ENCODE measurements around the gene SELENOT.
A peak's percentile ranks its signal among the peaks of the same experiment; 100 is the strongest.

SELENOT gene

GRCh38 chr3:150603153-150603979 is at the start of gene SELENOT:
SELENOT (plus strand) TSS chr3:150603321; CDS start chr3:150603363, 42 bp downstream.
- ATAC-seq: peak; percentile 85
- Mint-ChIP-seq H3K36me3 (peaks cover 52% of the 10 kb centered on the region), H3K9me3 (no peaks in the 10 kb centered on the region)

GRCh38 chr3:150555859-150556436 is 47.2 kb upstream of the SELENOT start:
- Mint-ChIP-seq H3K27ac (peak overlapping the region; percentile 68), H3K36me3 (peaks cover 34% of the 10 kb centered on the region), H3K9me3 (no peaks in the 10 kb centered on the region), H3K4me1 (peaks cover 19% of the 10 kb centered on the region), H3K27me3 (no peaks in the 10 kb centered on the region), H3K4me3 (no peak overlapping the region)
- no peak for ATAC-seq

More at GRCh38 chr3:150603153-150603979, at the start of gene SELENOT:
- Mint-ChIP-seq H3K4me3 (peak within 1 kb of the TSS; percentile 88), H3K27me3 (no peaks in the 10 kb centered on the region), H3K4me1 (peaks cover 67% of the 10 kb centered on the region), H3K27ac (peak within 1 kb of the TSS; percentile 94)

GRCh38 chr3:150556792-150557191 is 46.3 kb upstream of the SELENOT start:
- H3K9me3 Mint-ChIP-seq: no peaks in the 10 kb centered on the region
- no peaks in the 10 kb centered on the region for H3K27me3 Mint-ChIP-seq
- no peak overlapping the region for H3K4me3 Mint-ChIP-seq
- peaks cover 31% of the 10 kb centered on the region for H3K36me3 Mint-ChIP-seq
- H3K4me1 Mint-ChIP-seq: peaks cover 16% of the 10 kb centered on the region
- no peak for ATAC-seq
- peak overlapping the region; percentile 68 for H3K27ac Mint-ChIP-seq

GRCh38 chr3:150557725-150558124 is 45.4 kb upstream of the SELENOT start:
- peaks cover 16% of the 10 kb centered on the region for H3K4me1 Mint-ChIP-seq

GRCh38 chr3:150564243-150564642 is 38.9 kb upstream of the SELENOT start:
- Mint-ChIP-seq H3K27ac (no peak overlapping the region), H3K4me3 (no peak overlapping the region), H3K27me3 (no peaks in the 10 kb centered on the region), H3K36me3 (peaks cover 27% of the 10 kb centered on the region), H3K4me1 (no peaks in the 10 kb centered on the region), H3K9me3 (no peaks in the 10 kb centered on the region)
- ATAC-seq: no peak

More at GRCh38 chr3:150557725-150558124, 45.4 kb upstream of the SELENOT start:
- ATAC-seq: no peak
- H3K27me3 Mint-ChIP-seq: no peaks in the 10 kb centered on the region
- no peak overlapping the region for H3K27ac Mint-ChIP-seq
- no peak overlapping the region for H3K4me3 Mint-ChIP-seq
- peaks cover 28% of the 10 kb centered on the region for H3K36me3 Mint-ChIP-seq
- no peaks in the 10 kb centered on the region for H3K9me3 Mint-ChIP-seq

- H3K36me3 Mint-ChIP-seq: peaks cover 42% of the 10 kb centered on the region
- no peak overlapping the region for H3K27ac Mint-ChIP-seq
- no peak for ATAC-seq
- no peaks in the 10 kb centered on the region for H3K9me3 Mint-ChIP-seq
- H3K27me3 Mint-ChIP-seq: no peaks in the 10 kb centered on the region
- H3K4me1 Mint-ChIP-seq: peaks cover 5% of the 10 kb centered on the region
- no peak overlapping the region for H3K4me3 Mint-ChIP-seq
Measured at GRCh38 chr3:150567328-150567727, 35.8 kb upstream of the SELENOT start.

GRCh38 chr3:150577855-150578254 is 25.3 kb upstream of the SELENOT start:
- Mint-ChIP-seq H3K4me3 (no peak overlapping the region), H3K27me3 (no peaks in the 10 kb centered on the region), H3K27ac (no peak overlapping the region), H3K4me1 (no peaks in the 10 kb centered on the region), H3K36me3 (peaks cover 46% of the 10 kb centered on the region), H3K9me3 (no peaks in the 10 kb centered on the region)
- ATAC-seq: no peak

- no peaks in the 10 kb centered on the region for H3K27me3 Mint-ChIP-seq
- H3K4me1 Mint-ChIP-seq: no peaks in the 10 kb centered on the region
- H3K9me3 Mint-ChIP-seq: no peaks in the 10 kb centered on the region
- no peak overlapping the region for H3K27ac Mint-ChIP-seq
- no peak overlapping the region for H3K4me3 Mint-ChIP-seq
- peaks cover 39% of the 10 kb centered on the region for H3K36me3 Mint-ChIP-seq
- no peak for ATAC-seq
Measured at GRCh38 chr3:150581174-150581573, 21.9 kb upstream of the SELENOT start.

- no peaks in the 10 kb centered on the region for H3K9me3 Mint-ChIP-seq
- no peak for ATAC-seq
- no peaks in the 10 kb centered on the region for H3K4me1 Mint-ChIP-seq
- H3K27me3 Mint-ChIP-seq: no peaks in the 10 kb centered on the region
- H3K36me3 Mint-ChIP-seq: peaks cover 29% of the 10 kb centered on the region
- H3K4me3 Mint-ChIP-seq: no peak overlapping the region
- H3K27ac Mint-ChIP-seq: no peak overlapping the region
Measured at GRCh38 chr3:150582620-150583019, 20.5 kb upstream of the SELENOT start.

- Mint-ChIP-seq H3K27ac (no peak overlapping the region), H3K4me3 (no peak overlapping the region), H3K4me1 (no peaks in the 10 kb centered on the region), H3K36me3 (peaks cover 29% of the 10 kb centered on the region), H3K27me3 (no peaks in the 10 kb centered on the region), H3K9me3 (no peaks in the 10 kb centered on the region)
- ATAC-seq: no peak
Measured at GRCh38 chr3:150583028-150583427, 20.1 kb upstream of the SELENOT start.

GRCh38 chr3:150588027-150588830 is 14.9 kb upstream of the SELENOT start:
- peaks cover 10% of the 10 kb centered on the region for H3K36me3 Mint-ChIP-seq
- peak overlapping the region; percentile 30 for H3K27ac Mint-ChIP-seq
- ATAC-seq: no peak
- no peaks in the 10 kb centered on the region for H3K27me3 Mint-ChIP-seq
- H3K9me3 Mint-ChIP-seq: no peaks in the 10 kb centered on the region
- H3K4me3 Mint-ChIP-seq: no peak overlapping the region
- no peaks in the 10 kb centered on the region for H3K4me1 Mint-ChIP-seq

- Mint-ChIP-seq H3K4me3 (no peak overlapping the region), H3K4me1 (peaks cover 7% of the 10 kb centered on the region), H3K27me3 (no peaks in the 10 kb centered on the region), H3K27ac (no peak overlapping the region), H3K9me3 (no peaks in the 10 kb centered on the region), H3K36me3 (peaks cover 13% of the 10 kb centered on the region)
- no peak for ATAC-seq
Measured at GRCh38 chr3:150589759-150590158, 13.4 kb upstream of the SELENOT start.

GRCh38 chr3:150594150-150594549 is 9.0 kb upstream of the SELENOT start:
- peak; percentile 63 for ATAC-seq
- Mint-ChIP-seq H3K27ac (no peak overlapping the region), H3K27me3 (no peaks in the 10 kb centered on the region), H3K4me1 (peaks cover 44% of the 10 kb centered on the region), H3K36me3 (peaks cover 21% of the 10 kb centered on the region), H3K9me3 (no peaks in the 10 kb centered on the region), H3K4me3 (no peak overlapping the region)

- Mint-ChIP-seq H3K27ac (peak overlapping the region; percentile 94), H3K4me3 (no peak overlapping the region), H3K27me3 (no peaks in the 10 kb centered on the region), H3K36me3 (peaks cover 45% of the 10 kb centered on the region), H3K9me3 (no peaks in the 10 kb centered on the region), H3K4me1 (peaks cover 75% of the 10 kb centered on the region)
- ATAC-seq: no peak
Measured at GRCh38 chr3:150597646-150598045, 5.5 kb upstream of the SELENOT start.

- ATAC-seq: peak; percentile 70
- H3K4me1 Mint-ChIP-seq: peaks cover 68% of the 10 kb centered on the region
- H3K27me3 Mint-ChIP-seq: no peaks in the 10 kb centered on the region
- peak overlapping the region; percentile 88 for H3K4me3 Mint-ChIP-seq
- peak overlapping the region; percentile 94 for H3K27ac Mint-ChIP-seq
- no peaks in the 10 kb centered on the region for H3K9me3 Mint-ChIP-seq
- peaks cover 42% of the 10 kb centered on the region for H3K36me3 Mint-ChIP-seq
Measured at GRCh38 chr3:150599611-150600297, 3.4 kb upstream of the SELENOT start.

Data from stimulated activated memory B cell treated with anti-CD40 and anti-IgM and Interleukin-4, amounts not matched to agents 10 μg/mL and 1 μg/mL and 100 μg/mL, for 72 hours (primary cell).